IMR-90 (cell line): ENCODE results near the gene JAK1. TPM values are rescaled to one million over a fixed set of nuclear protein-coding genes. Genes with fewer than 3 reads are reported as not detected.

Experiments used
- ATAC-seq: fragments of 200-7000 bp; cut with Tn5 transposase; 2 replicates; pipeline ENCODE4 v1.9.1; 2020; ENCODE audit warnings: low read depth, mild to moderate bottlenecking, moderate library complexity
- BruUV-seq: library from RNA; stranded (reverse); fragments of 400-500 nt; replicated peaks from 2 replicates; lab custom pipeline; 2021; lab: Mats Ljungman, UMichigan
- CTCF ChIA-PET: fragments of 300-600 bp; formaldehyde crosslinking; extraction: SDS; loops from one replicate; lab custom pipeline; 2021; ENCODE audit warnings: antibody characterized with exemption; lab: Yijun Ruan, JAX
- POLR2A ChIA-PET: fragments of 300-600 bp; sonication (Branson Sonifier 250); formaldehyde crosslinking; loops from one replicate; lab custom pipeline; 2022; ENCODE audit warnings: antibody characterized with exemption; ENCODE audit not compliant: unreplicated experiment; lab: Charles Lee
- DNase-seq: peaks from one replicate; pipeline ENCODE4 v3.0.0; 2013
- H2AFZ ChIP-seq: replicated peaks from 2 replicates; pipeline ENCODE3; 2013; ENCODE audit warnings: low read length, mild to moderate bottlenecking; ENCODE audit not compliant: poor library complexity
- H2AK5ac ChIP-seq: 2 replicates; pipeline ENCODE4 v1.6.1; 2013; ENCODE audit warnings: low read depth, low read length, inconsistent platforms
- H2AK9ac ChIP-seq: replicated peaks from 2 replicates; pipeline ENCODE3; 2013; ENCODE audit warnings: mild to moderate bottlenecking, low read depth, low read length, moderate library complexity; ENCODE audit not compliant: poor library complexity
- H2BK120ac ChIP-seq: 2 replicates; pipeline ENCODE4 v1.6.1; 2013; ENCODE audit warnings: low read depth, low read length, inconsistent platforms
- H2BK15ac ChIP-seq: 3 replicates; pipeline ENCODE4 v1.6.1; 2013; ENCODE audit warnings: low read depth, low read length, inconsistent platforms
- H2BK20ac ChIP-seq: 2 replicates; pipeline ENCODE4 v1.6.1; 2013; ENCODE audit warnings: low read depth, mild to moderate bottlenecking, inconsistent platforms, low read length, moderate library complexity
- H2BK5ac ChIP-seq: 2 replicates; pipeline ENCODE4 v1.6.1; 2013; ENCODE audit warnings: mild to moderate bottlenecking, low read depth, low read length, inconsistent platforms; ENCODE audit not compliant: poor library complexity, severe bottlenecking
- H3K14ac ChIP-seq: replicated peaks from 2 replicates; pipeline ENCODE4 v1.6.1; 2013; ENCODE audit warnings: low read depth, low read length, inconsistent platforms
- H3K18ac ChIP-seq: 2 replicates; pipeline ENCODE4 v1.6.1; 2013; ENCODE audit warnings: low read depth, low read length, control low read depth
- H3K23ac ChIP-seq: 2 replicates; pipeline ENCODE4 v1.6.1; 2013; ENCODE audit warnings: low read depth, low read length, inconsistent platforms
- H3K27ac ChIP-seq: 2 replicates; pipeline ENCODE4 v1.5.1; 2013; ENCODE audit warnings: mild to moderate bottlenecking, control low read depth, low read length; ENCODE audit not compliant: insufficient read depth
- H3K27me3 ChIP-seq: 2 replicates; pipeline ENCODE4 v1.6.1; 2013; ENCODE audit warnings: low read length; ENCODE audit not compliant: control insufficient read depth, insufficient read depth
- H3K36me3 ChIP-seq: 2 replicates; pipeline ENCODE4 v1.6.1; 2013; ENCODE audit warnings: low read length, mixed read lengths; ENCODE audit not compliant: control insufficient read depth, insufficient read depth
- H3K4ac ChIP-seq: 2 replicates; pipeline ENCODE4 v1.6.1; 2013; ENCODE audit warnings: low read depth, low read length, inconsistent platforms
- H3K4me1 ChIP-seq: 2 replicates; pipeline ENCODE4 v1.6.1; 2013; ENCODE audit warnings: low read length, mixed read lengths; ENCODE audit not compliant: control insufficient read depth, insufficient read depth
- H3K4me2 ChIP-seq: 2 replicates; pipeline ENCODE4 v1.6.1; 2013; ENCODE audit warnings: low read depth, mild to moderate bottlenecking, control low read depth, low read length, moderate library complexity
- H3K4me3 ChIP-seq: 2 replicates; pipeline ENCODE4 v1.5.1; 2013; ENCODE audit warnings: low read depth, mild to moderate bottlenecking, control low read depth, low read length, moderate library complexity; ENCODE audit not compliant: insufficient read depth
- H3K56ac ChIP-seq: 2 replicates; pipeline ENCODE4 v1.6.1; 2013; ENCODE audit warnings: low read length, inconsistent platforms; ENCODE audit not compliant: insufficient read depth; ENCODE audit errors: extremely low read depth
- H3K79me1 ChIP-seq, 2 experiments: 2 replicates each; pipeline ENCODE4 v1.6.1; 2013; ENCODE audit warnings: low read length in 2 of 2, inconsistent platforms in 1 of 2, low read depth in 1 of 2
- H3K9ac ChIP-seq: 2 replicates; pipeline ENCODE4 v1.6.1; 2013; ENCODE audit warnings: low read depth, low read length, control low read depth
- H3K9me1 ChIP-seq: 2 replicates; pipeline ENCODE4 v1.6.1; 2013; ENCODE audit warnings: low read length, inconsistent platforms; ENCODE audit not compliant: insufficient read depth
- H3K9me3 ChIP-seq: 2 replicates; pipeline ENCODE4 v1.6.1; 2013; ENCODE audit warnings: low read length; ENCODE audit not compliant: control insufficient read depth, insufficient read depth
- H4K20me1 ChIP-seq: 2 replicates; pipeline ENCODE4 v1.6.1; 2013; ENCODE audit warnings: low read length, inconsistent platforms; ENCODE audit not compliant: insufficient read depth
- H4K5ac ChIP-seq: 2 replicates; pipeline ENCODE4 v1.6.1; 2013; ENCODE audit warnings: mild to moderate bottlenecking, low read depth, low read length, control low read depth
- H4K8ac ChIP-seq, 2 experiments: 2 replicates each; pipeline ENCODE4 v1.6.1; 2013; ENCODE audit warnings: low read depth in 2 of 2, low read length in 2 of 2, control low read depth in 1 of 2, inconsistent platforms in 1 of 2
- H4K91ac ChIP-seq: 2 replicates; pipeline ENCODE4 v1.6.1; 2013; ENCODE audit warnings: low read depth, low read length, inconsistent platforms; ENCODE audit not compliant: insufficient read depth
- CHD1 ChIP-seq: IDR thresholded peaks from 2 replicates; pipeline ENCODE4 v1.6.1; 2012; ENCODE audit warnings: low read depth, low read length, improper control_type of control experiment
- FOS ChIP-seq: fragments of 150-350 bp; IDR thresholded peaks from 2 replicates; pipeline ENCODE4 v1.6.1; 2016; ENCODE audit warnings: low read depth, low read length
- MAFK ChIP-seq: IDR thresholded peaks from 2 replicates; pipeline ENCODE4 v1.6.1; 2012; ENCODE audit warnings: low read depth, low read length, improper control_type of control experiment
- MAZ ChIP-seq: IDR thresholded peaks from 2 replicates; pipeline ENCODE4 v1.6.1; 2012; ENCODE audit warnings: low read depth, mild to moderate bottlenecking, low read length, improper control_type of control experiment, moderate library complexity, borderline replicate concordance
- MXI1 ChIP-seq: IDR thresholded peaks from 2 replicates; pipeline ENCODE4 v1.6.1; 2012; ENCODE audit warnings: low read depth, mild to moderate bottlenecking, low read length, moderate library complexity, borderline replicate concordance
- POLR2A ChIP-seq: IDR thresholded peaks from 2 replicates; pipeline ENCODE4 v1.6.1; 2012; ENCODE audit warnings: mild to moderate bottlenecking, low read depth, low read length
- RAD21 ChIP-seq: IDR thresholded peaks from 2 replicates; pipeline ENCODE4 v1.6.1; 2012; ENCODE audit warnings: low read length, improper control_type of control experiment
- RCOR1 ChIP-seq: IDR thresholded peaks from 2 replicates; pipeline ENCODE4 v1.6.1; 2012; ENCODE audit warnings: mild to moderate bottlenecking, low read length, improper control_type of control experiment; ENCODE audit not compliant: insufficient replicate concordance
- RFX5 ChIP-seq: IDR thresholded peaks from 2 replicates; pipeline ENCODE4 v1.8.0; 2012; ENCODE audit warnings: low read depth, mild to moderate bottlenecking, low read length, moderate library complexity
- WGBS, 2 experiments: methylation state at CpG; one replicate each; pipeline versions ENCODE4 v1.1.5 to v1.1.7; 2013; ENCODE audit warnings: missing lambda C conversion rate in 2 of 2; ENCODE audit not compliant: insufficient read length in 1 of 2; ENCODE audit errors: extremely low coverage in 2 of 2; 5-methylcytosine and 5-hydroxymethylcytosine counted together
- dilution Hi-C: fragments of 300-500 bp; cut with HindIII; formaldehyde crosslinking; loops from one replicate; pipeline ENCODE4 v1.14.3; 2018; ENCODE audit warnings: low sequenced_read_pairs; ENCODE audit not compliant: unreplicated experiment
- in situ Hi-C: fragments of 300-500 bp; cut with MboI; formaldehyde crosslinking; loops from 3 replicates; pipeline ENCODE4 v1.14.3; 2019; ENCODE audit warnings: low sequenced_read_pairs, inconsistent platforms, mixed read lengths
- intact Hi-C: fragments of 100-400 bp; cut with micrococcal nuclease; formaldehyde crosslinking; loops from 2 replicates; pipeline ENCODE4 v1.10.0; 2022
- polyA plus RNA-seq, 3 experiments: library from polyadenylated mRNA; depleted of rRNA; stranded (reverse); fragments of >200 nt; gene quantifications; 2 replicates each; pipeline ENCODE4 v1.2.3, GENCODE V29; 2012; ENCODE audit warnings: low replicate concordance in 1 of 3
- total RNA-seq: library from RNA; depleted of rRNA; stranded (reverse); fragments of >200 nt; gene quantifications from 2 replicates; pipeline ENCODE4 v1.2.3, GENCODE V29; 2012
- TF ChIP-seq, protein P1 (sequence below): fragments of 150-350 bp; IDR thresholded peaks from 2 replicates; pipeline ENCODE4 v1.6.1; 2016; ENCODE audit warnings: low read depth, mild to moderate bottlenecking, low read length, moderate library complexity, borderline replicate concordance
- TF ChIP-seq, protein P2 (sequence below): fragments of 150-350 bp; IDR thresholded peaks from 2 replicates; pipeline ENCODE4 v1.6.1; 2017; ENCODE audit warnings: mild to moderate bottlenecking, antibody characterized with exemption, low read length, low read depth

JAK1 gene
- total and polyA plus RNA-seq, 2 of the 4 experiments (the other 2 are of a cell fraction) = 76.9 to 103 TPM

DNA sequence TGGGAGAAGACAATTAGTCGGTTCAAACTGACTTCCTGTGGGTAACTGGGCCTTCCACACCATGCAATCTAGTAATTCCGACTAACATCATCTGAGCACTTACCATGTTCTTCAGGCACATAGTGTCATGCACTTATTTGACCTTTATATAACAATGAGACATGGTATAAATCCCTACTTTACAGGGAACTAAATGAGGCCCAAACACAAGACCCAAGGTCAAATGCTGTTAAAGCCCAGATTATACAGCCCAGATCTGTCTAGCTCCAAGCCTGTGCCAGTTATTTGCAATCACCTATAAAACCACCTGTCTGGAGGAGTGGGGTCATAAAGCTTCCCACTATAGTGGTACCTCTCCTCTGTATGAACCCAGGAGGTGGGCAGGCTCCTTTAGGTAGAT is 40.8 kb downstream of the JAK1 start:
- H3K27me3 ChIP-seq = no peaks in the 10 kb centered on the region
- H2BK15ac ChIP-seq = no peak overlapping the region
- in situ Hi-C loops (no loop called here), dilution Hi-C loops (no loop called here), intact Hi-C loops (no loop called here)
- no peak overlapping the region for H3K23ac ChIP-seq
- no peak overlapping the region for H4K5ac ChIP-seq
- no peak overlapping the region for H4K8ac ChIP-seq
- H3K9me3 ChIP-seq = no peaks in the 10 kb centered on the region
- H3K4me3 ChIP-seq = no peak overlapping the region
- H3K9ac ChIP-seq = no peak overlapping the region
- ATAC-seq = no peak
- H4K20me1 ChIP-seq = peaks cover 68% of the 10 kb centered on the region
- H3K18ac ChIP-seq = no peak overlapping the region
- H3K14ac ChIP-seq = no peak overlapping the region
- H2AK5ac ChIP-seq = no peak overlapping the region
- H2AK9ac ChIP-seq = no peak overlapping the region
- H2BK120ac ChIP-seq = no peak overlapping the region
- no peak overlapping the region for H3K27ac ChIP-seq
- H2BK20ac ChIP-seq = no peak overlapping the region
- 0 out of 2 replicates have a peak, but pooled peaks cover 1% of the 10 kb centered on the region for H3K36me3 ChIP-seq
- no peak overlapping the region for H2BK5ac ChIP-seq
- no TSS peak for BruUV-seq
- TF ChIP-seq CHD1 (no peak), FOS (no peak), MAFK (no peak), RCOR1 (no peak), RFX5 (no peak), MAZ (no peak), RAD21 (no peak), MXI1 (no peak), POLR2A (no peak)
- TF ChIP-seq, protein P1, sequence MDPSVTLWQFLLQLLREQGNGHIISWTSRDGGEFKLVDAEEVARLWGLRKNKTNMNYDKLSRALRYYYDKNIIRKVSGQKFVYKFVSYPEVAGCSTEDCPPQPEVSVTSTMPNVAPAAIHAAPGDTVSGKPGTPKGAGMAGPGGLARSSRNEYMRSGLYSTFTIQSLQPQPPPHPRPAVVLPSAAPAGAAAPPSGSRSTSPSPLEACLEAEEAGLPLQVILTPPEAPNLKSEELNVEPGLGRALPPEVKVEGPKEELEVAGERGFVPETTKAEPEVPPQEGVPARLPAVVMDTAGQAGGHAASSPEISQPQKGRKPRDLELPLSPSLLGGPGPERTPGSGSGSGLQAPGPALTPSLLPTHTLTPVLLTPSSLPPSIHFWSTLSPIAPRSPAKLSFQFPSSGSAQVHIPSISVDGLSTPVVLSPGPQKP = no peak
- TF ChIP-seq, protein P2, sequence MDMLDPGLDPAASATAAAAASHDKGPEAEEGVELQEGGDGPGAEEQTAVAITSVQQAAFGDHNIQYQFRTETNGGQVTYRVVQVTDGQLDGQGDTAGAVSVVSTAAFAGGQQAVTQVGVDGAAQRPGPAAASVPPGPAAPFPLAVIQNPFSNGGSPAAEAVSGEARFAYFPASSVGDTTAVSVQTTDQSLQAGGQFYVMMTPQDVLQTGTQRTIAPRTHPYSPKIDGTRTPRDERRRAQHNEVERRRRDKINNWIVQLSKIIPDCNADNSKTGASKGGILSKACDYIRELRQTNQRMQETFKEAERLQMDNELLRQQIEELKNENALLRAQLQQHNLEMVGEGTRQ = no peak
- no CpG with 5 or more reads among the region's 2 CpGs for WGBS, 2 experiments
- no peak overlapping the region for H3K4ac ChIP-seq
- POLR2A ChIA-PET = interaction anchor here (0.6 kb wide), 1 partner anchor 1324 kb away, joined by 3 read pairs; no protein-coding TSS in a partner anchor
- DNase-seq = no peak
- CTCF ChIA-PET = interaction anchor here (0.6 kb wide), 1 partner anchor 329 kb away, joined by 3 read pairs; no protein-coding TSS in a partner anchor
- no peak overlapping the region for H3K4me2 ChIP-seq
- no peak overlapping the region for H4K91ac ChIP-seq
- no peak overlapping the region for H3K56ac ChIP-seq
- peaks cover 44 to 79% of the 10 kb centered on the region in 2 experiments for H3K79me1 ChIP-seq
- no peak overlapping the region for H2AFZ ChIP-seq
- peaks cover 6% of the 10 kb centered on the region for H3K4me1 ChIP-seq
- peaks cover 13% of the 10 kb centered on the region for H3K9me1 ChIP-seq
